GM19193 (cell line): ENCODE data around the gene IDE.

ENCODE experiments used
- POLR2A ChIP-seq: IDR thresholded peaks from 4 replicates; pipeline ENCODE4 v1.6.1; 2011; ENCODE audit not compliant: insufficient read depth, insufficient read length; ENCODE audit errors: extremely low read depth

The IDE gene

GRCh38 chr10:92573091-92573797, 649 bp downstream of the IDE start:
- no peak for TF ChIP-seq POLR2A

- no peak for TF ChIP-seq POLR2A
These were observed 1.4 kb downstream of the IDE start for GRCh38 chr10:92572362-92573090.

- no peak for TF ChIP-seq POLR2A
These were observed 2.2 kb downstream of the IDE start for GRCh38 chr10:92571649-92572048.

GRCh38 chr10:92569071-92569470, 4.8 kb downstream of the IDE start:
- no peak for TF ChIP-seq POLR2A

GRCh38 chr10:92567952-92568600, 5.8 kb downstream of the IDE start:
- no peak for TF ChIP-seq POLR2A

DNA sequence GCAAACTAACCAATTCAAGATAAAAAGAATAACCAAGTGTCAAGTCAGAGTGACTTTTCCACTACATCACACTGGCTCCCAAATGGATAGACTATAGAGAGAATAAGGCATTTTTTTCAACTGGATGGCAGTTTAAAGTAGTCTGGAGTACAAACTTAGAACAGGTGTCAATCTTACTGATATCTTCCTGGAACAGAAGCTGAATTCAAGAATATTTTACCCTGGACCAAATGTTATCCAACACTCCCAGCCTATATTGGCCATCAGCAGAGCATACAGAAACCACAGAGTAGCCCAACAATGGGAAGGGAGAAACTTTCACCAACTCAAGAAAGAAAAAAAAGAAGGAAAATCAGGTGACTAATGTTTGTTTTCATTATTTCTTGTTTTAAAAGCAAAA, 11.5 kb downstream of the IDE start:
- TF ChIP-seq POLR2A: no peak

GRCh38 chr10:92559046-92559445, 14.8 kb downstream of the IDE start:
- TF ChIP-seq POLR2A: no peak

DNA sequence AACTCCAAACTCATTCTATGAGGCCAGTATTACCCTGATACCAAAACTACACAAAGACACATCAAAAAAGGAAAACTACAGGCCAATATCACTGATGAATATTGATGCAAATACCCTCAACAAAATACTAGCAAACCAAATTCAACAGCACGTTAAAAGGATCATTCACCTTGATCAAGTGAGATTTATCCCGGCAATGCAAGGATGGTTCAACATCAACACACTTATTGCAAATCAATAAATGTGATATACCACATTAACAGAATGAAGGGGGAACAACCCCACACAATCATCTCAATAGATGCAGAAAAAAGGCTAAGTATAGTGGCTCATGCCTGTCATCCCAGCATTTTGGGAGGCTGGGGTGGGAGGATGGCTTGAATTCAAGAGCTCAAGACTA, 19.9 kb downstream of the IDE start:
- TF ChIP-seq POLR2A: no peak

- TF ChIP-seq POLR2A: no peak
These were observed 21.6 kb downstream of the IDE start for GRCh38 chr10:92552310-92552709.

GRCh38 chr10:92550924-92551323, 23.0 kb downstream of the IDE start:
- no peak for TF ChIP-seq POLR2A

- no peak for TF ChIP-seq POLR2A
These were observed 26.2 kb downstream of the IDE start for GRCh38 chr10:92547676-92548075.

DNA sequence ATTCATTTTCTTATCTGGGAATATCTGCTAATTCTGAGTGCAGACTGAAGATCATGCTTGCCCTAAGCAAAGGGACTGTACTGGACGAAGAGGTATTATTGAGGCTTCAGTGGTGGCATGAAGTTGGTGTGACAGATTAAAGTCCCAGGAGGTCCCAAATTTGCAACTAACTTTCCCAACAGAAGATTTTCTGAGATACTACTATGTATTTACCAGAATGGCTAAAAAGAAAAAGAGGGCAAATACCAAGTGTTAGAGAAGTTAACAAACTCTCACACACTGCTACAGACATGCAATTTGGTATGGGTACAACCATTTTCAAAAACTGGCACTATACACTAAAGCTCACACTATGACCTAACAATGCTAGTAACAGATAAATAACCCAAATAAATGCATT, 28.3 kb downstream of the IDE start:
- no peak for TF ChIP-seq POLR2A

- no peak for TF ChIP-seq POLR2A
These were observed 29.6 kb downstream of the IDE start for GRCh38 chr10:92544296-92544695.

DNA sequence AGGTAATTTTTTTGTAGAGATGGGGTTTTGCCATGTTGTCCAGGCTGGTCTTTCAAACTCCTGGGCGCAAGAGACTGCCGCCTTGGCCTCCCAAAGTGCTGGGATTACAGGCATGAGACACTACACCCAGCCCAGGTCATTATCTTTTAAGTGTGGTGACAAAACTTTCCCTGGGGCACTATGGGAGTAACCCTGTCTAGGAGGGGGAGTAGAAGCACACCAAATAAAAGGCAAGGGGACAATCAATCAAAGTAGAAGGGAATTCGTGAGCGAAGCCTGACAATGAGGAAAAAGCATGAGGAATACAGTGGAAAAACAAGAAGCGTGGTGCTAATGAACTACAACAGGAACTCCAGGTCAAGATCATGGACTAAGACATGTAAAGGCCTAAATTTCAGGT, 31.4 kb downstream of the IDE start:
- TF ChIP-seq POLR2A: no peak

DNA sequence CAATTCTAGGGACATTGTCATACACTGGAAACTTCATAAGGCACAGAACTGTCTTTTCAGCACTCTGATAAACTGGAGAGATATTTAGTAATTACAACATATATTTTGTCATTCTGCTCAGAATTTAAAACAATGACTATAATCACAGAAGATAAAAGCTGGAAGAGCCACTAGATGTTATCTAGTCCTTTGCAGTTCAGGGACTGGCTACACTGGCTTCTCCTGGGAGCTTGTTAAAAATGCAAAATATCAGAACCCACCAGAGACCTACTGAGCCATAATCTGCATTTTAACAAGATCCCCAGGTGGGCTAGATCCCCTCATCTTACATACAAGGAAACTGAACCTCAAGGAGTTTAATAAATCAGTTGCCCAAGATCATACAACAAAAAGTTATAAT, 32.3 kb downstream of the IDE start:
- no peak for TF ChIP-seq POLR2A
